Measurements from ENCODE around the gene YKT6. TPM values are rescaled to one million over a fixed set of nuclear protein-coding genes. Genes with fewer than 3 reads are reported as not detected.

Gene YKT6
- total and polyA plus RNA-seq, 2 of the 8 experiments (the other 6 are each of a cell fraction or from before 2014, with no cell fraction given), result 75.3 to 103 TPM

- TF ChIP-seq PHF8 (conservative IDR thresholded peaks at IDR 0.05; ENCODE audit: low read depth, low read length) (no peak), TAF1 (IDR thresholded peaks at IDR 0.05; ENCODE audit: low read depth, low read length) (no peak), FOSL1 (IDR thresholded peaks at IDR 0.05; ENCODE audit: insufficient read depth, low read depth, low read length) (no peak), CHD7 (IDR thresholded peaks at IDR 0.05; ENCODE audit: insufficient replicate concordance, low read length) (no peak), POLR2AphosphoS5 (IDR thresholded peaks at IDR 0.05; ENCODE audit: low read depth, low read length) (no peak)
Observed at GRCh38 chr7:44232396-44232795, 31.6 kb downstream of the YKT6 start (continued).

All from H1 (cell line).